Thyroid gland (tissue), 4 donors: ENCODE results near the gene MUL1. TPM values are rescaled to one million over a fixed set of nuclear protein-coding genes. Genes with fewer than 3 reads are reported as not detected.

Experiments used
- DNase-seq, 2 donors: peaks; one replicate each; pipeline ENCODE4 v3.0.0-alpha.2; 2019
- H3K27ac ChIP-seq, 3 donors: fragments of 200-600 bp; sonication (generic); 1 replicate in 2 of 3; 2 replicates in 1 of 3; pipeline ENCODE4 v1.5.1; 2016 to 2019; ENCODE audit warnings: mild to moderate bottlenecking in 1 of 3, moderate library complexity in 1 of 3
- H3K27me3 ChIP-seq: fragments of 200-600 bp; sonication (generic); one replicate; pipeline ENCODE4 v1.5.1; 2019
- H3K36me3 ChIP-seq, 2 donors: fragments of 200-600 bp; sonication (generic); one replicate each; pipeline ENCODE4 v1.5.1; 2016 to 2019
- H3K4me1 ChIP-seq, 2 donors: fragments of 200-600 bp; sonication (generic); one replicate each; pipeline ENCODE4 v1.5.1; 2017 to 2019
- H3K4me3 ChIP-seq, 3 donors: fragments of 200-600 bp; sonication (generic); replicated peaks in 1 of 3; 1 replicate in 2 of 3; 2 replicates in 1 of 3; pipeline ENCODE4 v1.5.1; 2016; ENCODE audit warnings: mild to moderate bottlenecking in 1 of 3
- H3K9me3 ChIP-seq: fragments of 200-600 bp; sonication (generic); one replicate; pipeline ENCODE4 v1.5.1; 2017
- POLR2A ChIP-seq, 2 donors: fragments of 450-650 bp; IDR thresholded peaks; one replicate each; pipeline ENCODE4 v1.6.1; 2017; ENCODE audit warnings: antibody characterized with exemption in 2 of 2, mild to moderate bottlenecking in 2 of 2, moderate library complexity in 1 of 2
- WGBS, 2 donors: methylation state at CpG; one replicate each; pipeline ENCODE4 v1.1.5; 2017; 5-methylcytosine and 5-hydroxymethylcytosine counted together
- intact Hi-C: fragments of 100-400 bp; cut with DNase I; formaldehyde crosslinking; loops from one replicate; pipeline ENCODE4 v1.15.1; 2023
- total RNA-seq, 4 donors: library from RNA; depleted of rRNA; stranded (reverse); fragments of >200 nt; gene quantifications; one replicate each; pipeline ENCODE4 v1.2.3, GENCODE V29; 2016
- TF ChIP-seq, protein P1 (sequence below), 6 experiments: fragments of 200-600 bp in 3 of 6; fragments of 450-650 bp in 3 of 6; sonication (generic) in 3 of 6; IDR thresholded peaks; one replicate each; pipeline ENCODE4 v1.5.1; 2016 to 2019; ENCODE audit warnings: antibody characterized with exemption in 6 of 6, mild to moderate bottlenecking in 2 of 6, inconsistent platforms in 1 of 6, moderate library complexity in 1 of 6

The MUL1 gene
- total RNA-seq, 4 donors from 2014 or later: 30.1 to 42.1 (median 35.0) TPM

GRCh38 chr1:20478057-20478635 is 29.8 kb downstream of the MUL1 start:
- no peak overlapping the region for H3K4me3 ChIP-seq
- 82 to 85% methylated on average over 5 of the region's 5 CpGs for WGBS, 2 donors
- H3K27ac ChIP-seq: no peak overlapping the region
- intact Hi-C loops: no loop called here
- no peaks in the 10 kb centered on the region for H3K9me3 ChIP-seq
- H3K27me3 ChIP-seq: no peaks in the 10 kb centered on the region
- no peaks in the 10 kb centered on the region for H3K4me1 ChIP-seq
- no peaks in the 10 kb centered on the region for H3K36me3 ChIP-seq
- DNase-seq: no peak
- TF ChIP-seq, protein P1, sequence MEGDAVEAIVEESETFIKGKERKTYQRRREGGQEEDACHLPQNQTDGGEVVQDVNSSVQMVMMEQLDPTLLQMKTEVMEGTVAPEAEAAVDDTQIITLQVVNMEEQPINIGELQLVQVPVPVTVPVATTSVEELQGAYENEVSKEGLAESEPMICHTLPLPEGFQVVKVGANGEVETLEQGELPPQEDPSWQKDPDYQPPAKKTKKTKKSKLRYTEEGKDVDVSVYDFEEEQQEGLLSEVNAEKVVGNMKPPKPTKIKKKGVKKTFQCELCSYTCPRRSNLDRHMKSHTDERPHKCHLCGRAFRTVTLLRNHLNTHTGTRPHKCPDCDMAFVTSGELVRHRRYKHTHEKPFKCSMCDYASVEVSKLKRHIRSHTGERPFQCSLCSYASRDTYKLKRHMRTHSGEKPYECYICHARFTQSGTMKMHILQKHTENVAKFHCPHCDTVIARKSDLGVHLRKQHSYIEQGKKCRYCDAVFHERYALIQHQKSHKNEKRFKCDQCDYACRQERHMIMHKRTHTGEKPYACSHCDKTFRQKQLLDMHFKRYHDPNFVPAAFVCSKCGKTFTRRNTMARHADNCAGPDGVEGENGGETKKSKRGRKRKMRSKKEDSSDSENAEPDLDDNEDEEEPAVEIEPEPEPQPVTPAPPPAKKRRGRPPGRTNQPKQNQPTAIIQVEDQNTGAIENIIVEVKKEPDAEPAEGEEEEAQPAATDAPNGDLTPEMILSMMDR (IDR thresholded peaks at IDR 0.05): no peak
- no peak for TF ChIP-seq POLR2A (IDR thresholded peaks at IDR 0.05)

DNA sequence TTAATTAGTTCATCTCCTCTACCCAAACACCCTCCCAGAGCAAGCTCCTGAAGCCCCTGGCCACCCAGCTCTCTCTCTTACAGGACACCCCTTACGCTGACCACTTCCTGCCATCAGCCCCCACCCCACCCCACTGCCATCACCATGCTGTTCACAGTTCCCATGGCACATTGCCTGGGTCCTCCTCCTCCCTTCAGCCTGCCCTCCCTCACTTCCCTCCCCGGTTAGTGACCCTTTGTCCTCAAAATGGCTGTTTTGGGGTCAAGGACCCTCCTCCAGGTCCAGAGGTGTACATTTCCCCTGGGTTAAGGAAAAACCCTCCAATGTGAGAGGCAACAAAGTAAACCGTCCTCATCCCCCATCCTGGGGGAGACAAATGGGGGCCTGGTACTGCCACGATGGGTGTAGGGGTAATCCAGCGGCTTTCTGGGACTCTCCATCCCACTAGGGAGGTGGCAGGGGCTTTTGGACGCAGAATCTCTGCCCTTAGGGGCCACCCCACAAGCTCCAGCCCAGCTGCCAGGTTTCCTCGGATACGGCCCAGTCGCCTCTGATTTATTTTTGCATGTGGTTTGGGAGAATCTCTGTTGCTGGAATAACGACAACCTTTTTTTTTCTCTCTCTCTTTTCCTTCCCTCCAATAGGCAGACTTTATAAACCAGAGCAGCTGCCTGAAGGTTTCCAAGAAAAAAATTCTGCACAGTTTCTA is 30.4 kb downstream of the MUL1 start:
- no peaks in the 10 kb centered on the region for H3K9me3 ChIP-seq
- no peaks in the 10 kb centered on the region for H3K27me3 ChIP-seq
- no peaks in the 10 kb centered on the region for H3K4me1 ChIP-seq
- TF ChIP-seq POLR2A (IDR thresholded peaks at IDR 0.05): no peak
- TF ChIP-seq, protein P1 (IDR thresholded peaks at IDR 0.05): no peak
- no peaks in the 10 kb centered on the region for H3K36me3 ChIP-seq
- no peak overlapping the region for H3K27ac ChIP-seq
- no peak for DNase-seq
- no peak overlapping the region for H3K4me3 ChIP-seq
- WGBS, 2 donors: 46 to 52% methylated on average over 10 of the region's 10 CpGs
- intact Hi-C loops: no loop called here

GRCh38 chr1:20476265-20477038 is 31.5 kb downstream of the MUL1 start:
- TF ChIP-seq, protein P1 (IDR thresholded peaks at IDR 0.05): no peak
- 14 to 19% methylated on average over 19 to 24 of the region's 33 CpGs for WGBS, 2 donors
- no peaks in the 10 kb centered on the region for H3K36me3 ChIP-seq
- H3K27me3 ChIP-seq: no peaks in the 10 kb centered on the region
- H3K9me3 ChIP-seq: no peaks in the 10 kb centered on the region
- intact Hi-C loops: no loop called here
- no peak overlapping the region for H3K4me3 ChIP-seq
- DNase-seq: peak in 1 of 2 donors; percentile 16
- no peaks in the 10 kb centered on the region for H3K4me1 ChIP-seq
- H3K27ac ChIP-seq: no peak overlapping the region

GRCh38 chr1:20474996-20475395 is 33.0 kb downstream of the MUL1 start:
- no peak for DNase-seq
- H3K27ac ChIP-seq: no peak overlapping the region
- intact Hi-C loops: no loop called here
- no peaks in the 10 kb centered on the region for H3K27me3 ChIP-seq
- H3K4me3 ChIP-seq: no peak overlapping the region
- H3K9me3 ChIP-seq: no peaks in the 10 kb centered on the region
- TF ChIP-seq, protein P1 (IDR thresholded peaks at IDR 0.05): no peak
- TF ChIP-seq POLR2A (IDR thresholded peaks at IDR 0.05): no peak
- no peaks in the 10 kb centered on the region for H3K4me1 ChIP-seq
- 65 to 69% methylated on average over 7 of the region's 7 CpGs for WGBS, 2 donors
- no peaks in the 10 kb centered on the region for H3K36me3 ChIP-seq
